ENCODE measurements around the gene IBSP.

GRCh38 chr4:87823724-87824123 is 24.4 kb downstream of the IBSP start:
- TF ChIP-seq CTCF (IDR thresholded peaks at IDR 0.05; ENCODE audit: low read length): no peak
- no peak for TF ChIP-seq EZH2 (IDR thresholded peaks at IDR 0.05; ENCODE audit: borderline replicate concordance, low read length)
